ENCODE data around the gene KCNH8. TPM values are rescaled to one million over a fixed set of nuclear protein-coding genes. Genes with fewer than 3 reads are reported as not detected.

The KCNH8 gene
- total RNA-seq, 1 experiment from 2014 or later: 1.3 TPM

DNA sequence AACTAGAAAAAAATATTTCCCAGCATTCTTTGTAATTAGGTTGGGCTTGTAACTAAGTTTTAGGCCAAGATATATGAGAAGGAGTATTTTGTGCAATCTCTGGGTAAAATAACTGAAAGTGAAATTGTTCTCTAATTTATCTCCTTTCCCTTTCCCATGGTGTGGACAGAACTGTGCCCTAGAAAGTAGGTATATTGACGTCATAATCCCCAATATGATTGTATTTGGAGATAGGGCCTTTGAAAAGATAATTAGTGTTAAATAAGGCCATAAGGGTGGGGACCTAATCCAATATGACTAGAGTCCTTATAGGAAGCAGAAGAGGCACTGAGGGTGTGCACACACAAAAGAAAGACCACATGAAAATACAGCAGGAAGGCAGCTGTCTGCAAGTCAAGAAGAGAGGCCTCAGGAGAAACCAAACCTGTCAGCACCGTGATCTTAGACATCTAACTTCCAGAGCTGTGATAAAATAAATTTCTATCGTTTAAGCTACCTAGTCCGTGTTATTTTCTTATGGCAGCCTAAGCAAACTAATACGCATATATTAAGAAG lies 106.6 kb downstream of the KCNH8 start:
- DNase-seq: no peak
- Mint-ChIP-seq H3K4me1 (ENCODE audit: low read depth, unreplicated experiment) (no peaks in the 10 kb centered on the region), H3K9me3 (ENCODE audit: low read depth, unreplicated experiment) (no peaks in the 10 kb centered on the region), H3K27ac (ENCODE audit: unreplicated experiment) (no peak overlapping the region), H3K4me3 (ENCODE audit: low read depth, unreplicated experiment) (no peak overlapping the region), H3K36me3 (ENCODE audit: insufficient read depth, unreplicated experiment) (no peaks in the 10 kb centered on the region), H3K27me3 (ENCODE audit: unreplicated experiment) (no peaks in the 10 kb centered on the region)
- CTCF ChIA-PET: no interaction called here
- intact Hi-C loops (cut with micrococcal nuclease; ENCODE audit: unreplicated experiment): no loop called here
- BruUV-seq (replicated peaks): no TSS peak
- TF ChIP-seq CTCF (IDR thresholded peaks at IDR 0.05; ENCODE audit: unreplicated experiment): no peak

GRCh38 chr3:19256313-19256712 lies 108.0 kb downstream of the KCNH8 start:
- H3K36me3 Mint-ChIP-seq (ENCODE audit: insufficient read depth, unreplicated experiment): no peaks in the 10 kb centered on the region
- no peak overlapping the region for H3K4me3 Mint-ChIP-seq (ENCODE audit: low read depth, unreplicated experiment)
- BruUV-seq (replicated peaks): no TSS peak
- CTCF ChIA-PET: no interaction called here
- no peaks in the 10 kb centered on the region for H3K4me1 Mint-ChIP-seq (ENCODE audit: low read depth, unreplicated experiment)
- no peaks in the 10 kb centered on the region for H3K9me3 Mint-ChIP-seq (ENCODE audit: low read depth, unreplicated experiment)
- H3K27ac Mint-ChIP-seq (ENCODE audit: unreplicated experiment): no peak overlapping the region
- no peak for TF ChIP-seq CTCF (IDR thresholded peaks at IDR 0.05; ENCODE audit: unreplicated experiment)
- intact Hi-C loops (cut with micrococcal nuclease; ENCODE audit: unreplicated experiment): no loop called here
- no peaks in the 10 kb centered on the region for H3K27me3 Mint-ChIP-seq (ENCODE audit: unreplicated experiment)
- no peak for DNase-seq

DNA sequence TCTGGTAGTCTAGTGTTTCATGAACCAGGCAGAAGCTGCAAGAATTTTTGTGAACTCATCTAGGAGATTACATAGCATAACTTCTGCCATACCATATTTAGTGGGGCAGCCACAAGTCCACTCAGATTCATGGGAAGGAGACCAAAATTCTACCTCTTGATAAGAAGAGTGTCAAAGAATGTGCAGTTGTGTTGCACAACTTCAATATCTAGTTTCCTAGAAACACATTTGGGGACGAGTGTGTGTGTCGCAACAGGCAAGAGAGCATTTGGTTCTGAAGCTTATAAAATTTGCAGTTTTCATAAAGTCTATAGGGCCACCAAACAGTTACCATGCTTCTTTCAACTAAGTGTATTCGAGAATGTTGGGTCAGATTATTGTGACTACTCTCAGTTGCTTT lies 115.3 kb downstream of the KCNH8 start:
- CTCF ChIA-PET: no interaction called here
- Mint-ChIP-seq H3K4me1 (ENCODE audit: low read depth, unreplicated experiment) (no peaks in the 10 kb centered on the region), H3K36me3 (ENCODE audit: insufficient read depth, unreplicated experiment) (no peaks in the 10 kb centered on the region), H3K4me3 (ENCODE audit: low read depth, unreplicated experiment) (no peak overlapping the region), H3K27me3 (ENCODE audit: unreplicated experiment) (no peaks in the 10 kb centered on the region), H3K27ac (ENCODE audit: unreplicated experiment) (no peak overlapping the region), H3K9me3 (ENCODE audit: low read depth, unreplicated experiment) (no peaks in the 10 kb centered on the region)
- intact Hi-C loops (cut with micrococcal nuclease; ENCODE audit: unreplicated experiment): no loop called here
- no TSS peak for BruUV-seq (replicated peaks)
- no peak for TF ChIP-seq CTCF (IDR thresholded peaks at IDR 0.05; ENCODE audit: unreplicated experiment)
- no peak for DNase-seq

DNA sequence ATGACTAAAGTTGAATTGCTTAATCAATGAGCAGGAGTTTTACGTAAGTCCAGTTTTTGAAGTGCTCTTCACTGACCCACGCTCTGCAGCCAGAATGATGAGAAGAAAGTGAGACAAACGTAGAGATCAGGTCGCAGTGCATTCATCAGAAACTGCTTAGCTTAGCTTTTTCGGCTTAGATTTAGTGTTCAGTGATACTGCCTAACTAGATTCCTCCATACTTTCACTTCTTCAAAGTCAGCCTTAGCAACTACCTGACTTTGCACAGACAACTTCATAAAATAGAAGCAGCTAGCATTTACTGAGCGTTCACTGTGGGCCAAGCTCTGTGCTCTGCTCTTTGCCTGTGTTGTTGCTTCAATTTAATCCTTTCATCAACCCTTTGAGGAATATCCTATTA lies 116.1 kb downstream of the KCNH8 start:
- Mint-ChIP-seq H3K27ac (ENCODE audit: unreplicated experiment) (no peak overlapping the region), H3K9me3 (ENCODE audit: low read depth, unreplicated experiment) (no peaks in the 10 kb centered on the region), H3K36me3 (ENCODE audit: insufficient read depth, unreplicated experiment) (no peaks in the 10 kb centered on the region), H3K4me3 (ENCODE audit: low read depth, unreplicated experiment) (no peak overlapping the region), H3K4me1 (ENCODE audit: low read depth, unreplicated experiment) (no peaks in the 10 kb centered on the region), H3K27me3 (ENCODE audit: unreplicated experiment) (no peaks in the 10 kb centered on the region)
- CTCF ChIA-PET: interaction anchor here (0.6 kb wide), 1 partner anchor 15 kb away, joined by 3 read pairs; no protein-coding TSS in a partner anchor
- intact Hi-C loops (cut with micrococcal nuclease; ENCODE audit: unreplicated experiment): no loop called here
- no peak for DNase-seq
- TF ChIP-seq CTCF (IDR thresholded peaks at IDR 0.05; ENCODE audit: unreplicated experiment): no peak
- BruUV-seq (replicated peaks): no TSS peak

Data from Calu3 (cell line).